HEK293 (cell line): Measurements from ENCODE around the gene SAP30L.

ENCODE experiments used
- KLF10 ChIP-seq: fragments of 450-650 bp; IDR thresholded peaks from 2 replicates; pipeline ENCODE4 v1.5.1; 2018; ENCODE audit warnings: missing biosample characterization, mild to moderate bottlenecking, missing genetic modification characterization
- ZNF175 ChIP-seq: fragments of 450-650 bp; formaldehyde crosslinking; IDR thresholded peaks from 2 replicates; pipeline ENCODE4 v1.5.1; 2016; ENCODE audit warnings: missing biosample characterization, missing genetic modification characterization
- ZNF24 ChIP-seq: fragments of 450-650 bp; formaldehyde crosslinking; IDR thresholded peaks from 2 replicates; pipeline ENCODE4 v1.5.1; 2016; ENCODE audit warnings: missing biosample characterization, missing genetic modification characterization
- ZNF274 ChIP-seq, 2 experiments: fragments of 200-500 bp in 1 of 2; fragments of 450-650 bp in 1 of 2; sonication (Bioruptor generic) in 1 of 2; formaldehyde crosslinking in 1 of 2; IDR thresholded peaks; 2 replicates each; pipeline versions ENCODE4 v1.5.1 to v1.6.1; 2014 to 2016; ENCODE audit warnings: borderline replicate concordance in 1 of 2, inconsistent platforms in 1 of 2, low read length in 1 of 2, missing biosample characterization in 1 of 2, missing genetic modification characterization in 1 of 2
- ZNF404 ChIP-seq: fragments of 450-650 bp; formaldehyde crosslinking; IDR thresholded peaks from 2 replicates; pipeline ENCODE4 v1.5.1; 2017; ENCODE audit warnings: missing biosample characterization, missing genetic modification characterization
- TF ChIP-seq, protein P1 (sequence below): fragments of 450-650 bp; formaldehyde crosslinking; IDR thresholded peaks from 2 replicates; pipeline ENCODE4 v1.5.1; 2017; ENCODE audit warnings: missing biosample characterization, missing genetic modification characterization
- TF ChIP-seq, protein P2 (sequence below): fragments of 450-650 bp; formaldehyde crosslinking; IDR thresholded peaks from 2 replicates; pipeline ENCODE4 v1.5.1; 2016; ENCODE audit warnings: missing biosample characterization, missing genetic modification characterization
- TF ChIP-seq, protein P3 (sequence below): fragments of 450-650 bp; formaldehyde crosslinking; IDR thresholded peaks from 2 replicates; pipeline ENCODE4 v1.5.1; 2016; ENCODE audit warnings: missing biosample characterization, missing genetic modification characterization, low read depth
- TF ChIP-seq, protein P4 (sequence below): fragments of 450-650 bp; IDR thresholded peaks from 2 replicates; pipeline ENCODE4 v1.5.1; 2018; ENCODE audit warnings: missing biosample characterization, mild to moderate bottlenecking, missing genetic modification characterization

DNA sequence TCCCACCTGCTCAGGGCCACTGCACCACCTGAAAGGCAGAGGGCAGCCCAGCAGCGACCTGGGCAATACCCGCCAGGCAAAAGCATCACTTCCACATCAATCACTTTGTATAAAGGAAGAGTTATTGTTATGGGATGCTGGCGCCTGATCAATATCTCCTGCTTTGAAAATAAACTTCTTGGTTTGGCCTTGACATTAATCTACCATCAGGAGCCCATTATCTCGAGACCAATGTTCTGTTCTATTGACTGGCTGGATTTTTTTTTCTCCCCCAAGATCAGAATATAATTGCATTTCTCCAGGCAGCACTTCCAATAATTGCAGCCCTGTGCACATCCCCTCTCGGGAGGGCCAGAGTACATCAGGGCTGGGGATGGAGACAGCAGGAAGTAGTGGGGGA lies 44.4 kb upstream of the SAP30L start:
- TF ChIP-seq, protein P1, sequence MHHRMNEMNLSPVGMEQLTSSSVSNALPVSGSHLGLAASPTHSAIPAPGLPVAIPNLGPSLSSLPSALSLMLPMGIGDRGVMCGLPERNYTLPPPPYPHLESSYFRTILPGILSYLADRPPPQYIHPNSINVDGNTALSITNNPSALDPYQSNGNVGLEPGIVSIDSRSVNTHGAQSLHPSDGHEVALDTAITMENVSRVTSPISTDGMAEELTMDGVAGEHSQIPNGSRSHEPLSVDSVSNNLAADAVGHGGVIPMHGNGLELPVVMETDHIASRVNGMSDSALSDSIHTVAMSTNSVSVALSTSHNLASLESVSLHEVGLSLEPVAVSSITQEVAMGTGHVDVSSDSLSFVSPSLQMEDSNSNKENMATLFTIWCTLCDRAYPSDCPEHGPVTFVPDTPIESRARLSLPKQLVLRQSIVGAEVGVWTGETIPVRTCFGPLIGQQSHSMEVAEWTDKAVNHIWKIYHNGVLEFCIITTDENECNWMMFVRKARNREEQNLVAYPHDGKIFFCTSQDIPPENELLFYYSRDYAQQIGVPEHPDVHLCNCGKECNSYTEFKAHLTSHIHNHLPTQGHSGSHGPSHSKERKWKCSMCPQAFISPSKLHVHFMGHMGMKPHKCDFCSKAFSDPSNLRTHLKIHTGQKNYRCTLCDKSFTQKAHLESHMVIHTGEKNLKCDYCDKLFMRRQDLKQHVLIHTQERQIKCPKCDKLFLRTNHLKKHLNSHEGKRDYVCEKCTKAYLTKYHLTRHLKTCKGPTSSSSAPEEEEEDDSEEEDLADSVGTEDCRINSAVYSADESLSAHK (tag by site-specific recombination) = no peak
- TF ChIP-seq, protein P2, sequence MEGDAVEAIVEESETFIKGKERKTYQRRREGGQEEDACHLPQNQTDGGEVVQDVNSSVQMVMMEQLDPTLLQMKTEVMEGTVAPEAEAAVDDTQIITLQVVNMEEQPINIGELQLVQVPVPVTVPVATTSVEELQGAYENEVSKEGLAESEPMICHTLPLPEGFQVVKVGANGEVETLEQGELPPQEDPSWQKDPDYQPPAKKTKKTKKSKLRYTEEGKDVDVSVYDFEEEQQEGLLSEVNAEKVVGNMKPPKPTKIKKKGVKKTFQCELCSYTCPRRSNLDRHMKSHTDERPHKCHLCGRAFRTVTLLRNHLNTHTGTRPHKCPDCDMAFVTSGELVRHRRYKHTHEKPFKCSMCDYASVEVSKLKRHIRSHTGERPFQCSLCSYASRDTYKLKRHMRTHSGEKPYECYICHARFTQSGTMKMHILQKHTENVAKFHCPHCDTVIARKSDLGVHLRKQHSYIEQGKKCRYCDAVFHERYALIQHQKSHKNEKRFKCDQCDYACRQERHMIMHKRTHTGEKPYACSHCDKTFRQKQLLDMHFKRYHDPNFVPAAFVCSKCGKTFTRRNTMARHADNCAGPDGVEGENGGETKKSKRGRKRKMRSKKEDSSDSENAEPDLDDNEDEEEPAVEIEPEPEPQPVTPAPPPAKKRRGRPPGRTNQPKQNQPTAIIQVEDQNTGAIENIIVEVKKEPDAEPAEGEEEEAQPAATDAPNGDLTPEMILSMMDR (tag by site-specific recombination) = no peak
- TF ChIP-seq ZNF175 (tag by site-specific recombination) (no peak), ZNF274 (IDR thresholded peaks at IDR 0.05; ENCODE audit: low read length) (no peak), ZNF274 (tag by site-specific recombination; IDR thresholded peaks at IDR 0.05; ENCODE audit: borderline replicate concordance) (no peak), ZNF24 (tag by site-specific recombination) (no peak), KLF10 (tag by site-specific recombination) (no peak), ZNF404 (tag by site-specific recombination) (no peak)
- TF ChIP-seq, protein P3, sequence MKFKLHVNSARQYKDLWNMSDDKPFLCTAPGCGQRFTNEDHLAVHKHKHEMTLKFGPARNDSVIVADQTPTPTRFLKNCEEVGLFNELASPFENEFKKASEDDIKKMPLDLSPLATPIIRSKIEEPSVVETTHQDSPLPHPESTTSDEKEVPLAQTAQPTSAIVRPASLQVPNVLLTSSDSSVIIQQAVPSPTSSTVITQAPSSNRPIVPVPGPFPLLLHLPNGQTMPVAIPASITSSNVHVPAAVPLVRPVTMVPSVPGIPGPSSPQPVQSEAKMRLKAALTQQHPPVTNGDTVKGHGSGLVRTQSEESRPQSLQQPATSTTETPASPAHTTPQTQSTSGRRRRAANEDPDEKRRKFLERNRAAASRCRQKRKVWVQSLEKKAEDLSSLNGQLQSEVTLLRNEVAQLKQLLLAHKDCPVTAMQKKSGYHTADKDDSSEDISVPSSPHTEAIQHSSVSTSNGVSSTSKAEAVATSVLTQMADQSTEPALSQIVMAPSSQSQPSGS = no peak
- TF ChIP-seq, protein P4, sequence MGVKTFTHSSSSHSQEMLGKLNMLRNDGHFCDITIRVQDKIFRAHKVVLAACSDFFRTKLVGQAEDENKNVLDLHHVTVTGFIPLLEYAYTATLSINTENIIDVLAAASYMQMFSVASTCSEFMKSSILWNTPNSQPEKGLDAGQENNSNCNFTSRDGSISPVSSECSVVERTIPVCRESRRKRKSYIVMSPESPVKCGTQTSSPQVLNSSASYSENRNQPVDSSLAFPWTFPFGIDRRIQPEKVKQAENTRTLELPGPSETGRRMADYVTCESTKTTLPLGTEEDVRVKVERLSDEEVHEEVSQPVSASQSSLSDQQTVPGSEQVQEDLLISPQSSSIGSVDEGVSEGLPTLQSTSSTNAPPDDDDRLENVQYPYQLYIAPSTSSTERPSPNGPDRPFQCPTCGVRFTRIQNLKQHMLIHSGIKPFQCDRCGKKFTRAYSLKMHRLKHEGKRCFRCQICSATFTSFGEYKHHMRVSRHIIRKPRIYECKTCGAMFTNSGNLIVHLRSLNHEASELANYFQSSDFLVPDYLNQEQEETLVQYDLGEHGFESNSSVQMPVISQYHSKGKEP (tag by site-specific recombination) = no peak
